Ecto neural progenitor cell (in vitro differentiated cells): ENCODE measurements around the gene PCBP3.
A peak's percentile ranks its signal among the peaks of the same experiment; 100 is the strongest.

ENCODE experiments used
- DNase-seq: peaks from one replicate; pipeline ENCODE4 v3.0.0-alpha.2; 2018; ENCODE audit warnings: low spot score

Gene PCBP3

DNA sequence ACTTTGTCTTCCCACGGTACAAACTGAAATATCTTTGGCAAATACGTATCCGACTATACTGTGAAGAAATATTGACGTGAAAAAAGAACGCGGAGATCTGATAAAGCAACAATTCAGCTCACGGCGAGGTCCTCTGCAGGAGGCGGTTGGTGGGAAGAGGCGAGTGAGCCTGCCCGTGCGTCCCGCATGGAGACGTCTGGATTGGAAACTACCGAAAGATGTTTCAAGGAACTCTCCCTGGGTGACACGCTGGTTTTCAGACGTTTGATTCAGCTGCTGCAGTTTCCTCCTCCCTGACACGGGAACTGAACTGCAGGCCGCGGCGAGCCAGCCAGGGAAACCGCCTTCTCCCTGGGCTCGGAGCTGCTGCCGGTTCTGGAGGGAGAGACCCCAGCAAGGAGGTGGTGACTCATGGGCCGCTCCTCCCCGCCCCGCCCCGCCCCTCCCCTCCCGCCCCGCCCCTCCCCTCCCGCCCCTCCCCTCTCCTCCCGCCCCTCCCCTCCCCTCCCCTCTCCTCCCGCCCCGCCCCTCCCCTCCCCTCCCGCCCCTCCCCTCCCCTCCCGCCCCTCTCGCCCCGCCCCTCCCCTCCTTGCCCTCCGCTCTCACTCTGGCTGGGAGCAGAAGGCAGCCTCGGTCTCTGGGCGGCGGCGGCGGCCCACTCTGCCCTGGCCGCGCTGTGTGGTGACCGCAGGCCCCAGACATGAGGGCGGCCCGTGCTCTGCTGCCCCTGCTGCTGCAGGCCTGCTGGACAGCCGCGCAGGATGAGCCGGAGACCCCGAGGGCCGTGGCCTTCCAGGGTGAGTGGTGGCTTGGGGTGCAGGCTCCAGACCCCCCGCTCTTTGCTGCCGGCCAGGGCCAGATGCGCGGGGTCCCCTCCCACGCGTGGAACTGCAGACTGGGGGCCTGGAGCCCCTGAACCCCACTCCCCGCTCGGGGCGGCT, 337.9 kb downstream of the PCBP3 start, which contains the start of gene COL6A1:
Gene COL6A1, plus strand, starts transcription at position 620 of the 941 bp plus-strand sequence. Its CDS starts 81 bp downstream, at position 701.
- DNase-seq: peak; percentile 88

DNA sequence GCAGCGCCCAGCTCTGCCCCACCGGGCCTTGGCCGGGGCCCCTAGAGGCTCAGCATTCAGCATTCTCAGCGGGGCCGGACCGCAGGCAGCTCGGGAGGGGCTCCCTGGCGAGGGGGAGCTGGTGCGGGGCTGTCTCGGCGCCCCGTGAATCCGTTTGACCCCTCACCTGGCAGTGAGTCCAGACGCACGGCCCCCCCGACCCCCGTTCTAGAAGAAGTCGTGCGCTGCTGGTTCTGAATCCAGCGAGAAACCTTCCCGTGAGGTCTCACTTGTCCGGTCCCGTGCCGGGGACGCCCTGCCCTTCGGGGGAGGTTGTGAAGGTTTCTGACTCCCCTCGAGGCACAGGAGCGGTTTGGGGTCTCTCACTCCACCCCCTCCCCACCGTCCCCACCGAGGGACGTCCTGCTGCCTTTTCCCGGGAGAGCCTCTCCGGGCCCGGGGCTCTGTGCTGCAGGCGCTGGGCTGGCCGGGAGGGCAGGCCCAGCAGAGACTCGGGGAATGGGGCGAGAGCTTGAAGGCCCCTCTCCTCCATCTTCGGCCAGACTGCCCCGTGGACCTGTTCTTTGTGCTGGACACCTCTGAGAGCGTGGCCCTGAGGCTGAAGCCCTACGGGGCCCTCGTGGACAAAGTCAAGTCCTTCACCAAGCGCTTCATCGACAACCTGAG, 338.7 kb downstream of the PCBP3 start:
- DNase-seq: peak; percentile 83

GRCh38 chr21:45982758-45983648, 339.5 kb downstream of the PCBP3 start:
- no peak for DNase-seq

- DNase-seq: no peak
Measured at GRCh38 chr21:45983649-45983965, 340.1 kb downstream of the PCBP3 start.

DNA sequence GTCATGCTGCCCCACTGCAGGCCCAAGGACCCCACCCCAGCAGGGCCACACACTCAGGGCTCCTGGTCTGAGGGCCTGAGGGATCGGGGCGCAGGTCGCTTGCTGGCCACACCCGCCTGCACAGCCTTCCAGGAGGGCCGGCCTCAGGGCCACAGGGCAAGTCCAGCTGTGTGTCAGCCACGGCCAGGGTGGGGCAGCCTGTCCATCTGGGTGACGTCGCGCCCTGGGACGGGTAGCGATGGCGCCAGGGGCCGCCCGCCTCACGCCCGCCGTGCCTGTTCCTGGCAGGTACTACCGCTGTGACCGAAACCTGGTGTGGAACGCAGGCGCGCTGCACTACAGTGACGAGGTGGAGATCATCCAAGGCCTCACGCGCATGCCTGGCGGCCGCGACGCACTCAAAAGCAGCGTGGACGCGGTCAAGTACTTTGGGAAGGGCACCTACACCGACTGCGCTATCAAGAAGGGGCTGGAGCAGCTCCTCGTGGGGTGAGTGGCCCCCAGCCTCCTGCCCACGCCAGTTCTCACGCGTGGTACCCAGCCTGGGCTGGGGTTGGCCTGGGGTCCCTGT, 340.5 kb downstream of the PCBP3 start:
- no peak for DNase-seq

- no peak for DNase-seq
Measured at GRCh38 chr21:45984584-45985095, 341.1 kb downstream of the PCBP3 start.

DNA sequence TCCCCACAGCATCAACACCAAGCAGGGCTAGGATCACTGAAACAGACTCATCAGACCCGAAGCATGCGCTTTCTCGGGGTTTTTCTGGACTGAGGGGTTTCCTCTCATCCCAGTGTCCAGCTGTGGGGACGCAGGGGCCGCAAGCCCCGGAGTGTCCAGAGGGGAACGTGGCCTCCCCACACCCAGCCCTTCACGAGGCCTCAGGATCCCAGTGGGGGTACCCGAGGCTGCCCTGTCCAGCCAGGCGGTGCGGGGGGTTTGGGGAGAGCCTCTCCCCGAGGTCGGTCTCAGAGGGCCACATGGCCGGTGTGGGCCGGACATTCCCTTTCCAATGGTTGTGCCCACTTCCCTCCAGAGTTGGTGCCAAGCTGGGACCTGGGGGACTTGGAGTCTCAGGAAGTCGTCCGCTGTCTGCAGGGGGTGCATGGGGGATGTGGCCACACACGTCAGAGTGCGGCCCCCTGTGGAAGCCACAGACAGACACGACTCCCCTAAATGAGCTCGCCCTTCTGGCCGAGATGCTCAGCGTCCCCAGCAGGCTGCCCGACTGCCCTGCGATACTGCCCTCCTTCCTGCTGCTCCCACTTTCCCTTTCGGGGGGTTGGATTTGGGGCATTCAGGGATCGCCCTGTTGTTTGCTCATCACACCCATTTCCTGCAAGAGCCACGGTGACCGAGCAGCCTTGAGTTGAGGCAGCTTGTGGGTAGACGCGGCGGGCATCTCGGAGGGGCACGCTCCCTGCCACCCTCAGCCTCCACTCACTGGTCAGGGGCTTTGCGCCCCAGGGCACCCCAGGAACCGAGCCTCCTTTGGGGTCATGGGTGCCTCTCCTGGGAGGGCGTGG, 342.2 kb downstream of the PCBP3 start:
- DNase-seq: no peak

DNA sequence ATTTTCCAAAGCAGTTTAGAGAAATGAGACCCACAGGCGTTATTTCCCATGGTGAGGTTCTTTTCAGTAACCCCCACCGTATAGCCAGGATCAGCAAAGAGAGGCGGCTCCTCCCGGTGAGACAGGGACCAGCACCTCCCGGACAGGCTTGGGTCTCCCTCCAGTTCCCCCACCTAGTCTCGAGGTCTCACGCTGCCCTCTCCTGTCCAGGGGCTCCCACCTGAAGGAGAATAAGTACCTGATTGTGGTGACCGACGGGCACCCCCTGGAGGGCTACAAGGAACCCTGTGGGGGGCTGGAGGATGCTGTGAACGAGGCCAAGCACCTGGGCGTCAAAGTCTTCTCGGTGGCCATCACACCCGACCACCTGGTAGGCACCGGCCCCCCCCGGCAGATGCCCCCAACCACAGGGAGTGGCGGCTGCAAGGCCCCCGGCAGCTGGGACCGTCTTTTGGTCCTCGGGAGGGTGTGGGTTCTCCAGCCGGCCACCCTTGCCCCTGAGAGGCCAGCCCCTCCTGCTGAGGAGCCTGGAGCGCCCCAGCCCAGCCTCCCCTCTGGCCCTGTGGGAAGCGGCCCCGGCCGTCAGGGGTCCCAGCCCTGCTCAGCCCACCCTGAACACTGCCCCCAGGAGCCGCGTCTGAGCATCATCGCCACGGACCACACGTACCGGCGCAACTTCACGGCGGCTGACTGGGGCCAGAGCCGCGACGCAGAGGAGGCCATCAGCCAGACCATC, 343.0 kb downstream of the PCBP3 start:
- DNase-seq: no peak

GRCh38 chr21:45987121-45987711, 343.7 kb downstream of the PCBP3 start:
- DNase-seq: no peak

GRCh38 chr21:45988366-45989347, 345.1 kb downstream of the PCBP3 start:
- no peak for DNase-seq

GRCh38 chr21:45989355-45990048, 346.0 kb downstream of the PCBP3 start:
- DNase-seq: no peak

- DNase-seq: no peak
Measured at GRCh38 chr21:45990049-45990711, 346.7 kb downstream of the PCBP3 start.

DNA sequence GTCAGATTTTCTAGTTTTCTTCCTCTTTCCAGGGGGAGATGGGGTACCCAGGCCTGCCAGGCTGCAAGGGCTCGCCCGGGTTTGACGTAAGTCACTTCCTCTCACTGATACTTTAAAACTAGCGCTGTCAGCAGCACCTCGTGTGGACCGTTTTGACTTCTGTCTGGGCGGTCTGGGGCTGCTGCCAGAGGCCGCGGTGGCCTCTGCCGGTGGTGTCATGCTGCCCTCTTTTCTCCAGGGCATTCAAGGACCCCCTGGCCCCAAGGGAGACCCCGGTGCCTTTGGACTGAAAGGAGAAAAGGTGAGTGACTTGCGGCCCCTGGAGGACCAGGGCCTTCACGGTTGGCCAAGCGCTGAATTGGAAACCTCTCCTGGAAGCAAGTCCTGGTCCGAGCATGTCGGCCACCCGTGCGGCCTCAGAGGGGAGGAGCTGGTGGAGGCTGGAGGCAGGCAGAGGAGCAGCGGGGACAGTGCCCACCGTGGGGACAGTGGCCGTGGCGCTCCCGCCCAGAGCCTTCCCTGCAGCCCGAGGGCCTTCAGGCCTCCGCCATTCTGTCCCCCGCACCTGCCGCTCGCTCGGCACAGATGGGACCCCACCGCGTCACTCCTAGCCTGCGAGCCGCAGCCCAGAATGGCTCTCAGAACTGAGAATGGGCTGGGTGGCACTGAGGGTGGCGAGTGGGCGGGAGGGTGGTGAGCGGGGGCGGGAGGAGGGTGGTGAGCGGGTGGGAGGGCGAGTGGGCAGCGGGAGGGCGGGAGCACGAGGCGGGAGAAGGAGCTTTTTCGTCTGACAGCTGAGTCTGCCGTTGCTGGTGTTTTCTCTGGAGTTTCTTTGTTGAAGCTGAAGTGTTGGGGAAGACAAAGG, 347.4 kb downstream of the PCBP3 start:
- no peak for DNase-seq

- DNase-seq: no peak
Measured at GRCh38 chr21:45991606-45992300, 348.2 kb downstream of the PCBP3 start.
